CD1c-positive myeloid dendritic cell (primary cell): ENCODE results near the gene NDE1.
A peak's percentile ranks its signal among the peaks of the same experiment; 100 is the strongest.
"Not testable (repeated sequence)": the region's sequence is repeated elsewhere in the genome, so short reads cannot be mapped to it uniquely, and the experiment has no call there.

Source experiments
- DNase-seq: peaks from one replicate; pipeline ENCODE4 v3.0.0-alpha.2; 2016; ENCODE audit errors: extremely low spot score

Gene NDE1

DNA sequence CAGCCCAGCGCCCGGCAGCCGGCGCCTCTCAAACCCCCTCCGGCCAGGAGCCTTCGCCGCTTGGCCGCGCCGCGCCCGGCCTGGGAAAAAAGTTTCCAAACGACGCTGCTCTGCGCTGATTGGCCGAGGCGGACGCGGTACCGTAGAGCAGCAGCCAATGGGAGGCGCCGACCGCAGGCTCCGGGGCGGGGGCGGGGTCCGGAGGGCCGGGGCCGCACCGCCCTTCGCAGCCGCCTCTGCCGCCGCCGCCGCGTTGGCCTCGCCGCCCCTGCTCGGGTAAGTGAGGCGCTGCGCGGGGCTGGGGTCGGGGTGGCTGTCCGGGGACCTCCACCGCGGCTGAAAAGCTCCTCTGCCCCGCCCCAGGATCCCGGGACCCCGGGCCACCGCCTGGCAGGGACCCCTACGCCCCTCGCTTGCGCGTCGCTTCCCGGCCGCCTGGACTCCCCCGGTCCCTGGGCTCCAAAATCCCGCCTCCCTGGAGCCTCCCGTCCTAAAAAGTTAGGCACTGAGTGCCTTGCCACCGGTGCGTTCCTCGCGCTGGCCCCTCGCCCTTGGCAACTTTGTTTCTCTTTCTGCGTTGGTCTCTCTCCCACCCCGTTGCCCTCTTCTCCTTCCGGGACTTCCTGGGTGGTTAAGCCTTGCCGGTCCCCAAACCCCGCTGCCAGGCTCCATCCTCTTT, at the start of gene NDE1:
Gene NDE1 (plus strand): TSS at position 227 of the 679 bp plus-strand sequence. CDS start 14,534 bp downstream, outside the sequence.
- peak; percentile 95 for DNase-seq

DNA sequence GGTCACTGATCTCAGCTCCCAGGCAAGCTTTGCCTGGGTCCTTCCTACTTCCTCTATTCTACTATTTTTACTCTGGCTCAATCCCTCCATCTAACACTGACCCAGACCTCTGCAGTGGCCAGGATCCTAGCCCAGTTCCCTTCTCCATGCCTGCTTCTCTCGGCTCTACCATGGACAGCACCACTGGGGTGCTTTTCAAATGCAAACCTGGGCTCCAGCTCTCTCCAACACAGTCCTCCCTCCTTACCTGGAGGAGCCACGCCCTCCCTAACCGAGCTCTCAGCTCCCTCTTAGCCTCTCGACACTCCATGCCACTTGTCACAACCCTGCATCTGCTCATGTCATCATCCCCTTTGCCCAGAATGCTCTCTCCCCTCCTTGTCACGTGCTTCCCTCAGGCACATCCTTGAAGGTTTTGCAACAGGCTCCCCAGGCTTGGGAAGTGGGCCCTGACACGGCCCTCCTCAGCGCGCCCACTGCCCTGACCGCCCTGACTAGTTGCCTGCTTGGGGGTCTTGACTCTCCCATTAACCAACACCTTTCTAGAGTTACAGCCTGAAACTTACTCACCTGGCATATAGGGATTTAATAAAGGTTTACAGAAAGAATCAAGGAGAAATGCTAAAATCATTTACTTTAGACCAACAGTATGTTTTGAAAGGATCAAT, 48.7 kb upstream of the NDE1 start:
- DNase-seq, result no peak

DNA sequence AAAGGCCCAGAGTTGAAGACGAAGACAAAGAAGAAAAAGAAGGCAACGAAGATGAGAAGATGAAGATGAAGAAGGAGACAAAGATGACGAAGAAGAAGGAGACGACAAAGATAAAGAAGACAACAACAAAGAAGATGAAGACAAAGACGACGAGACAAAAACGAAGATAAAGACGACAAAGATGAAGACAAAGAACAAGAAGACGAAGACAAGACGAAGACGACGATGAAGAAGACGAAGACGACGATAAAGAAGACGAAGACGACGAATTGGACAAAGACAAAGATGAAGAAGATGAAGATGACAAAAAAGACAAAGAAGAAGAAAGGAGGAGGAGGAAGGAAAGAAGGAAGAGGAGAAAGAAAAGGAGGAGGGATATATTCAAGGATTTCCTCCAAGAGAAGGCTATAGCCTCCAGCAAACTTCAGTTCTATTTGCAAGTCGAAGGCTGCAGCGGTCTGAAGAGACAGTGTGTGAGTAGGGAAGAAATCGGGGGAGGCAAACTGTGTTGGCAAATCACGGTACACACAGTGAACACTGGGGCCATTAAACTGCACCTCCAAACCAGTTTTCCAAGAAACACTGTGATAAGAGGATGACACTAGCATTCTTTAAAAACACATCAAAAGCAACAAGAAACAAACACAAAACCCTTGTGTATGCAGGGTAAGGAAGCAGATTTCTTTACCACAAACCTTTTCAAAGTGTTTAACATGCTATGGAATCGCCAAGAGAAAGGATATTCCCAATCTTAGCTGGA, 47.6 kb upstream of the NDE1 start:
- DNase-seq, result no peak

- no peak for DNase-seq
Measured at GRCh38 chr16:15604460-15605440, 45.3 kb upstream of the NDE1 start.

DNA sequence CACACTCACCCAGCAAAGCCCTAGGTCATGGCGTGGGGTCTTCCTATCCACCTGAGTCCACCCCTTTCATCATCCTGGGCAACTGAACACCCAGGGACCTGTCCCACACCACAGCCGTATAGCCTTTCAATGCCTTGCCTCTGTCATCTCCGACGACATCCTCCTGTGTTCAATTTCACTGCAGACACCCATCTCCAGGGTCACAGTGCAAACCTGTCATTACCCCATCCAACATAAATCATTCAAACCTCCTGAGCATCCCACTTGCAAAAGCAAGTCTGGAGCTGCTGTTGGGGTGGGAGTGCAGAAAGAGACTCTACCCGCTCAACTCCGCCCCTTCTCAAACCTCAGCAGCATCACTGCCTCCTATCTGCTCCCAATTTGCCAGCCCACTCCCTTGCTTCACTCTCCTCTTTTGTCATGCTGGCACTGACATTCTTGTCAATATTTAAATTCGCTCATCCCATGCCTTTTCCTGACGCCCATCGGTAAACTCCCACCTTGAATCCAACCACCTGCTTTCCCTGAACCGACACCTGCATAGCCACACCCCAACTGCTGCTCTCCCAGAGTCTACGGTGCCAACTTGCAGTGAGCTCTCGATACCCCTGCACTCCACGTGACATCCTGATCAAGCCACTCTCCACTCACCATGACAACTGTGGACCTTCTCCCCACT, 44.1 kb upstream of the NDE1 start:
- DNase-seq, result no peak

- no peak for DNase-seq
Measured at GRCh38 chr16:15606518-15607220, 43.4 kb upstream of the NDE1 start.

- not testable (repeated sequence) for DNase-seq
Measured at GRCh38 chr16:15607221-15607699, 42.8 kb upstream of the NDE1 start.

DNA sequence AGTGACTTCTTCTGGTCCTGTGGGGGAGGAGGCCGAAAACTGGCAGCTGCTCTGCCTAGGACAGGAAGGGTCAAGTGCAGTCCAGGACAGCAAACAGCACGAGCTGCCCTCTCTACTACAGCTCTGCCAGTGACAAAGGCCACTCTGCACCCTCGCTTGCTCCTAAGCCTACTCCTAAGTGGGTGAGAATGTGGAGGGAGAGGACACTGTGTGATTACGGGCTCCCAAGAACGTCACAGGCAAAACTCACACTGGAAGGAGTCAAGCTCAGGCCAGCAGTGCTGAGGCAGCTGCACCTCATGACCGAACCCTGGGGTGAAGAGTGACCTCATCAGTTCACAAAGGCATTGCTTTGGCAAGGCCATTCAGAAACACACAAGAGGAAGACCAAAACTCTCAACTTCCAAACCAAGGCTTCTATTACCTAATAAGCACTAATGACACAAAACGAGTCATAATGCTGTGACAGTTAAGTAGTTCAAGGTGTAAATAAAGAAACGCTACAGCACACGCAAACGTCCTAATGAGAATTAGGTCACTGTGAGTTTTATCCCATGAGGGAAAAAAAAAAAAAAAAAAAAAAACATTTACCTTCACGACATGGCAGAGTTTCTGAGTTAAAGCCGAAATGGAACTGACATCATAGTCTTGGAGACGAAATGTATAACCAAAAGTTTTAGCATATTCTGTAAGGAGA, 42.2 kb upstream of the NDE1 start:
- peak; percentile 87 for DNase-seq

- DNase-seq, result no peak
Measured at GRCh38 chr16:15608398-15609285, 41.4 kb upstream of the NDE1 start.

- DNase-seq, result no peak
Measured at GRCh38 chr16:15609286-15609649, 40.8 kb upstream of the NDE1 start.

- no peak for DNase-seq
Measured at GRCh38 chr16:15610369-15610871, 39.6 kb upstream of the NDE1 start.

GRCh38 chr16:15611610-15612009, 38.4 kb upstream of the NDE1 start:
- no peak for DNase-seq

DNA sequence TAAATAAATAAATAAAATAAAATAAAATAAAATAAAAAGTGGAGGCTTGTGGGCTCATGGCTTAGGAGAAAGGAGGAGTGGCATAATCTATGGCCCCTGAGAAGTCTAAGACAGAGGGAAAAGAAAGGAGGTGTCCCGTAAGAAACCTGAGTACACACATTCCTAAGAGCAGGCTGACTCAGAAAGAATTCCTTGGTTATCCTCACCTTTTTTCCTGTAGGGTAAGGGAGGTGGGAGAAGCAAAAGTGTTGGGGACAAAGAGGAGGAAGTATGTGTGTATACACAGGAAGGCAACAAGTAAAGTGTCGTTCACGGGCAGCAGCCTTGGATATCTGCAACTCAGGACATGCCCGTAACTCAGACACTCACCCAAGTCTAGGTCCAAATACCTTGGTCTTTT, 36.4 kb upstream of the NDE1 start:
- no peak for DNase-seq

GRCh38 chr16:15616012-15616411, 34.0 kb upstream of the NDE1 start:
- no peak for DNase-seq

DNA sequence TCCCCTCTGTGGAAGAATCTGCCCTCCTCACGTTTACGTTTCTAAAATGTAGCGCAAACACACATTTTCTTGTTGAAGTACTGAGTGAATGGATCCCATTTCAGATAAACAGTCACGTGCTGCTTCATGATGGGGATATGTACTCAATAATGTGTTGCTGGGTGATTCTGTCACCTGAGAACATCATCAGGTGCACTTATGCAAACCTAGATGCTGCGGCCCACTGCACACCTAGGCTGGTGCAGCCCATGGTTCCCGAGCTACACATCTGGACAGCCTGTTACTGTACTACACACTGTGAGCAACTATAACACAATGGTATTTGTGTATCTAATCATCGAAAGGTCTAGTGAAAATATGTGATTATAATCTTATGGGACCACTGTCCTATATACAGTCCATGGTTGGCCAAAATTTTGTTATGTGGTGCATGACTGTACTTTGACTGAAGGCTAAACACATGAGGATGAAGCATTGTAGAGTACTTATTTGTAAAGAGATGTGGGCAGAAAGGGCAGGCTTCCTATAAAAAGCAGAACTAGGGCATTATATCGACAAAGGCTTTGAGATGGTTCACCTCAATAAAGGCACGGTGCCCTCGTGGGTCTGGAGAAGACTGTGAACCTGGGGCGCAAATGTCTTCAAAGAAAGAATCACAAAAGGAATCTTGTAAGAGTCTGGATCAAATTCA, 33.4 kb upstream of the NDE1 start:
- peak; percentile 16 for DNase-seq

GRCh38 chr16:15617901-15618300, 32.1 kb upstream of the NDE1 start:
- DNase-seq, result no peak

- DNase-seq, result no peak
Measured at GRCh38 chr16:15618392-15618791, 31.7 kb upstream of the NDE1 start.
